Measurements from ENCODE around the gene TNIK. TPM values are rescaled to one million over a fixed set of nuclear protein-coding genes. Genes with fewer than 3 reads are reported as not detected.
A peak's percentile ranks its signal among the peaks of the same experiment; 100 is the strongest.

Gene TNIK
- total and polyA plus RNA-seq, 12 donors: 9.3 to 51.9 (median 35.1) TPM

- intact Hi-C loops (cut with DNase I): no loop called here
- TF ChIP-seq CTCF (IDR thresholded peaks at IDR 0.05): no peak
- 83 to 96% methylated on average over 4 of the region's 4 CpGs for WGBS, 2 donors
- ATAC-seq (no peak), DNase-seq (no peak)
- H3K36me3 ChIP-seq: no peaks in the 10 kb centered on the region
- H3K4me1 ChIP-seq: peaks cover 0 to 45% (median 13%) of the 10 kb centered on the region in 9 donors
- H3K9me3 ChIP-seq: no peaks in the 10 kb centered on the region
- H3K27ac ChIP-seq: no peak overlapping the region
- no peaks in the 10 kb centered on the region for H3K27me3 ChIP-seq
- no peak overlapping the region for H3K4me3 ChIP-seq
These were observed 106.8 kb downstream of the TNIK start for GRCh38 chr3:171353423-171353822.

- H3K36me3 ChIP-seq: no peaks in the 10 kb centered on the region
- no peak for TF ChIP-seq CTCF (IDR thresholded peaks at IDR 0.05)
- no peak overlapping the region for H3K4me3 ChIP-seq
- no peak overlapping the region for H3K27ac ChIP-seq
- intact Hi-C loops (cut with DNase I): no loop called here
- H3K4me1 ChIP-seq: peaks cover 0 to 55% (median 23%) of the 10 kb centered on the region in 9 donors
- no peak for ATAC-seq
- H3K9me3 ChIP-seq: no peaks in the 10 kb centered on the region
- H3K27me3 ChIP-seq: no peaks in the 10 kb centered on the region
- 83 to 93% methylated on average over 2 of the region's 2 CpGs for WGBS, 2 donors
- no peak for DNase-seq
These were observed 107.7 kb downstream of the TNIK start for GRCh38 chr3:171352387-171352935.

GRCh38 chr3:171351676-171352075 is 108.5 kb downstream of the TNIK start:
- Histone ChIP-seq H3K36me3 (no peaks in the 10 kb centered on the region), H3K9me3 (no peaks in the 10 kb centered on the region), H3K27ac (no peak overlapping the region), H3K27me3 (no peaks in the 10 kb centered on the region), H3K4me3 (no peak overlapping the region), H3K4me1 (peaks cover 0 to 63% (median 28%) of the 10 kb centered on the region in 9 donors)
- ATAC-seq (peak in 3 of 8 donors; percentile 31 to 73 (median 59)), DNase-seq (no peak)
- 57 to 60% methylated on average over 1 of the region's 1 CpG for WGBS, 2 donors
- intact Hi-C loops (cut with DNase I): no loop called here
- TF ChIP-seq CTCF (IDR thresholded peaks at IDR 0.05): no peak

- Histone ChIP-seq H3K9me3 (no peaks in the 10 kb centered on the region), H3K27me3 (no peaks in the 10 kb centered on the region), H3K36me3 (no peaks in the 10 kb centered on the region), H3K4me1 (peaks cover 0 to 66% (median 35%) of the 10 kb centered on the region in 9 donors), H3K27ac (no peak overlapping the region), H3K4me3 (no peak overlapping the region)
- intact Hi-C loops (cut with DNase I): no loop called here
- ATAC-seq (no peak), DNase-seq (no peak)
- TF ChIP-seq CTCF (IDR thresholded peaks at IDR 0.05): no peak
These were observed 109.8 kb downstream of the TNIK start for GRCh38 chr3:171350364-171350763.
